GM21737 (cell line): ENCODE measurements around the gene PPP1R3A.
"Not testable (repeated sequence)": the region's sequence is repeated elsewhere in the genome, so short reads cannot be mapped to it uniquely, and the experiment has no call there.

ENCODE experiments used
- ATAC-seq: cut with Tn5 transposase; IDR thresholded peaks from one replicate; pipeline ENCODE4 v1.9.1; 2021; ENCODE audit warnings: mild to moderate bottlenecking, moderate library complexity; ENCODE audit not compliant: unreplicated experiment

PPP1R3A gene

GRCh38 chr7:113918946-113919345 lies at the start of gene PPP1R3A:
PPP1R3A (minus strand) TSS chr7:113919009; CDS start chr7:113918996, 13 bp downstream.
- no peak for ATAC-seq

GRCh38 chr7:113963356-113963755 lies 44.5 kb upstream of the PPP1R3A start:
- no peak for ATAC-seq

GRCh38 chr7:113959910-113960309 lies 41.1 kb upstream of the PPP1R3A start:
- no peak for ATAC-seq

GRCh38 chr7:113955157-113955556 lies 36.3 kb upstream of the PPP1R3A start:
- ATAC-seq, result no peak

GRCh38 chr7:113953553-113953952 lies 34.7 kb upstream of the PPP1R3A start:
- ATAC-seq, result no peak

GRCh38 chr7:113945018-113945938 lies 26.5 kb upstream of the PPP1R3A start:
- ATAC-seq, result no peak

- no peak for ATAC-seq
These were observed 18.2 kb upstream of the PPP1R3A start for GRCh38 chr7:113936982-113937381.

- no peak for ATAC-seq
These were observed 17.7 kb upstream of the PPP1R3A start for GRCh38 chr7:113936535-113936934.

- ATAC-seq, result not testable (repeated sequence)
These were observed 10.6 kb upstream of the PPP1R3A start for GRCh38 chr7:113929389-113929788.

- no peak for ATAC-seq
These were observed 9.3 kb upstream of the PPP1R3A start for GRCh38 chr7:113928112-113928511.

- no peak for ATAC-seq
These were observed 3.2 kb upstream of the PPP1R3A start for GRCh38 chr7:113922049-113922448.

GRCh38 chr7:113921363-113921762 lies 2.6 kb upstream of the PPP1R3A start:
- no peak for ATAC-seq

GRCh38 chr7:113917840-113918239 lies 969 bp downstream of the PPP1R3A start:
- no peak for ATAC-seq

- ATAC-seq, result no peak
These were observed 2.9 kb downstream of the PPP1R3A start for GRCh38 chr7:113915956-113916355.

GRCh38 chr7:113912876-113913275 lies 5.9 kb downstream of the PPP1R3A start:
- ATAC-seq, result no peak

GRCh38 chr7:113907617-113908016 lies 11.2 kb downstream of the PPP1R3A start:
- ATAC-seq, result no peak

GRCh38 chr7:113904521-113904920 lies 14.3 kb downstream of the PPP1R3A start:
- ATAC-seq, result no peak

GRCh38 chr7:113892818-113893217 lies 26.0 kb downstream of the PPP1R3A start:
- ATAC-seq, result no peak

- ATAC-seq, result no peak
These were observed 27.0 kb downstream of the PPP1R3A start for GRCh38 chr7:113891828-113892227.

GRCh38 chr7:113891031-113891350 lies 27.8 kb downstream of the PPP1R3A start:
- no peak for ATAC-seq

GRCh38 chr7:113890331-113891030 lies 28.3 kb downstream of the PPP1R3A start:
- ATAC-seq, result no peak

- no peak for ATAC-seq
These were observed 35.7 kb downstream of the PPP1R3A start for GRCh38 chr7:113883096-113883495.
